GM23338 (cell line): Measurements from ENCODE around the gene MAPK8IP2.

Experiments used
- ETS1 ChIP-seq: IDR thresholded peaks from 2 replicates; pipeline ENCODE4 v1.6.1; 2016; ENCODE audit warnings: antibody characterized with exemption
- EZH2 ChIP-seq: fragments of 200-600 bp; sonication (generic); IDR thresholded peaks from one replicate; pipeline ENCODE4 v1.8.0; 2017; ENCODE audit warnings: antibody characterized with exemption, mild to moderate bottlenecking, low read depth; ENCODE audit not compliant: unreplicated experiment
- JUNB ChIP-seq: IDR thresholded peaks from one replicate; pipeline ENCODE4 v1.6.1; 2016; ENCODE audit warnings: antibody characterized with exemption; ENCODE audit not compliant: unreplicated experiment
- POLR2AphosphoS5 ChIP-seq: IDR thresholded peaks from 2 replicates; pipeline ENCODE4 v1.6.1; 2016; ENCODE audit warnings: antibody characterized with exemption, low read depth
- REST ChIP-seq: IDR thresholded peaks from one replicate; pipeline ENCODE4 v1.6.1; 2018; ENCODE audit warnings: antibody characterized with exemption; ENCODE audit not compliant: unreplicated experiment
- TF ChIP-seq, protein P1 (sequence below), 2 experiments: fragments of 200-600 bp in 1 of 2; sonication (generic) in 1 of 2; conservative IDR thresholded peaks; 2 replicates each; pipeline versions ENCODE4 v1.5.1 to v1.6.1; 2016 to 2017; ENCODE audit warnings: antibody characterized with exemption in 2 of 2, low read depth in 2 of 2, mild to moderate bottlenecking in 2 of 2, moderate library complexity in 1 of 2
- TF ChIP-seq, protein P2 (sequence below): fragments of 250-450 bp; sonication (Bioruptor Pico); IDR thresholded peaks from 2 replicates; pipeline ENCODE4 v1.5.0; 2020; ENCODE audit warnings: mild to moderate bottlenecking, moderate library complexity

DNA sequence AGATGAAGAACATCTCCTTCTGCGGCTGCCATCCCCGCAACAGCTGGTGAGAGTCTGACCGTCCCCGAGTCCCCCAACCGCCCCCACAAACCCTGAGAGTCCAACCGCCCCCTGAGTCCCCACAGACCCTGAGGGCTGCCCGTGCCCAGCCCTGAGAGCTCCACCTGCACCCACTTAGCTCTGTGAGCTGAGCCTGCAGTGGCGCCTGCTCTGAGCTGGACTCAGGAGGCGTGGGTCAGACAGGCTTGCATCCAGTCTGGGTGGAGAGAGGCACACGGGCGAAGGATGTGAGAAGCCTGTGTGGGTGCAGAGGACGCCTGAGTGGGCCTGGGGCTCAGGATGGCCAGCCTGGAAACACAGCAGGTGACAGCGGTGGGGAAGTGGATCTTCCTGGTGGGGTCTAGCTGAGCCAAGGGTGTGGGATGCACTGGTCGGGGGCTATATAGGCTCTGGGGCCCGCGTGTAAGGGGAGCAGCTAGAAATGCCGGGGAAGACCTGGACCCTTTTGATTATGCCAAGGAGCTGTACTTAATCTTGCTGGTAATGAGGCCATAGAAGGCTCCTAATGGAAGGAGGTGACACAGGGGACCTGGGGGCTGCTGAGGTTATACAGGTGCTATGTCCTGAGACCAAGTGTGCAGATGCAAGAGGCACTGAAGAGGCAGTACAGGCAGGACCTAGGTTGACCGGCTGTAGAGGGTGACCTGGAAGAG, 6.5 kb downstream of the MAPK8IP2 start:
- TF ChIP-seq, protein P1, sequence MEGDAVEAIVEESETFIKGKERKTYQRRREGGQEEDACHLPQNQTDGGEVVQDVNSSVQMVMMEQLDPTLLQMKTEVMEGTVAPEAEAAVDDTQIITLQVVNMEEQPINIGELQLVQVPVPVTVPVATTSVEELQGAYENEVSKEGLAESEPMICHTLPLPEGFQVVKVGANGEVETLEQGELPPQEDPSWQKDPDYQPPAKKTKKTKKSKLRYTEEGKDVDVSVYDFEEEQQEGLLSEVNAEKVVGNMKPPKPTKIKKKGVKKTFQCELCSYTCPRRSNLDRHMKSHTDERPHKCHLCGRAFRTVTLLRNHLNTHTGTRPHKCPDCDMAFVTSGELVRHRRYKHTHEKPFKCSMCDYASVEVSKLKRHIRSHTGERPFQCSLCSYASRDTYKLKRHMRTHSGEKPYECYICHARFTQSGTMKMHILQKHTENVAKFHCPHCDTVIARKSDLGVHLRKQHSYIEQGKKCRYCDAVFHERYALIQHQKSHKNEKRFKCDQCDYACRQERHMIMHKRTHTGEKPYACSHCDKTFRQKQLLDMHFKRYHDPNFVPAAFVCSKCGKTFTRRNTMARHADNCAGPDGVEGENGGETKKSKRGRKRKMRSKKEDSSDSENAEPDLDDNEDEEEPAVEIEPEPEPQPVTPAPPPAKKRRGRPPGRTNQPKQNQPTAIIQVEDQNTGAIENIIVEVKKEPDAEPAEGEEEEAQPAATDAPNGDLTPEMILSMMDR (conservative IDR thresholded peaks at IDR 0.05; ENCODE audit: low read depth in 2 of 2): no peak
- TF ChIP-seq JUNB (no peak), POLR2AphosphoS5 (no peak), EZH2 (no peak), REST (no peak), ETS1 (no peak)
- TF ChIP-seq, protein P2, sequence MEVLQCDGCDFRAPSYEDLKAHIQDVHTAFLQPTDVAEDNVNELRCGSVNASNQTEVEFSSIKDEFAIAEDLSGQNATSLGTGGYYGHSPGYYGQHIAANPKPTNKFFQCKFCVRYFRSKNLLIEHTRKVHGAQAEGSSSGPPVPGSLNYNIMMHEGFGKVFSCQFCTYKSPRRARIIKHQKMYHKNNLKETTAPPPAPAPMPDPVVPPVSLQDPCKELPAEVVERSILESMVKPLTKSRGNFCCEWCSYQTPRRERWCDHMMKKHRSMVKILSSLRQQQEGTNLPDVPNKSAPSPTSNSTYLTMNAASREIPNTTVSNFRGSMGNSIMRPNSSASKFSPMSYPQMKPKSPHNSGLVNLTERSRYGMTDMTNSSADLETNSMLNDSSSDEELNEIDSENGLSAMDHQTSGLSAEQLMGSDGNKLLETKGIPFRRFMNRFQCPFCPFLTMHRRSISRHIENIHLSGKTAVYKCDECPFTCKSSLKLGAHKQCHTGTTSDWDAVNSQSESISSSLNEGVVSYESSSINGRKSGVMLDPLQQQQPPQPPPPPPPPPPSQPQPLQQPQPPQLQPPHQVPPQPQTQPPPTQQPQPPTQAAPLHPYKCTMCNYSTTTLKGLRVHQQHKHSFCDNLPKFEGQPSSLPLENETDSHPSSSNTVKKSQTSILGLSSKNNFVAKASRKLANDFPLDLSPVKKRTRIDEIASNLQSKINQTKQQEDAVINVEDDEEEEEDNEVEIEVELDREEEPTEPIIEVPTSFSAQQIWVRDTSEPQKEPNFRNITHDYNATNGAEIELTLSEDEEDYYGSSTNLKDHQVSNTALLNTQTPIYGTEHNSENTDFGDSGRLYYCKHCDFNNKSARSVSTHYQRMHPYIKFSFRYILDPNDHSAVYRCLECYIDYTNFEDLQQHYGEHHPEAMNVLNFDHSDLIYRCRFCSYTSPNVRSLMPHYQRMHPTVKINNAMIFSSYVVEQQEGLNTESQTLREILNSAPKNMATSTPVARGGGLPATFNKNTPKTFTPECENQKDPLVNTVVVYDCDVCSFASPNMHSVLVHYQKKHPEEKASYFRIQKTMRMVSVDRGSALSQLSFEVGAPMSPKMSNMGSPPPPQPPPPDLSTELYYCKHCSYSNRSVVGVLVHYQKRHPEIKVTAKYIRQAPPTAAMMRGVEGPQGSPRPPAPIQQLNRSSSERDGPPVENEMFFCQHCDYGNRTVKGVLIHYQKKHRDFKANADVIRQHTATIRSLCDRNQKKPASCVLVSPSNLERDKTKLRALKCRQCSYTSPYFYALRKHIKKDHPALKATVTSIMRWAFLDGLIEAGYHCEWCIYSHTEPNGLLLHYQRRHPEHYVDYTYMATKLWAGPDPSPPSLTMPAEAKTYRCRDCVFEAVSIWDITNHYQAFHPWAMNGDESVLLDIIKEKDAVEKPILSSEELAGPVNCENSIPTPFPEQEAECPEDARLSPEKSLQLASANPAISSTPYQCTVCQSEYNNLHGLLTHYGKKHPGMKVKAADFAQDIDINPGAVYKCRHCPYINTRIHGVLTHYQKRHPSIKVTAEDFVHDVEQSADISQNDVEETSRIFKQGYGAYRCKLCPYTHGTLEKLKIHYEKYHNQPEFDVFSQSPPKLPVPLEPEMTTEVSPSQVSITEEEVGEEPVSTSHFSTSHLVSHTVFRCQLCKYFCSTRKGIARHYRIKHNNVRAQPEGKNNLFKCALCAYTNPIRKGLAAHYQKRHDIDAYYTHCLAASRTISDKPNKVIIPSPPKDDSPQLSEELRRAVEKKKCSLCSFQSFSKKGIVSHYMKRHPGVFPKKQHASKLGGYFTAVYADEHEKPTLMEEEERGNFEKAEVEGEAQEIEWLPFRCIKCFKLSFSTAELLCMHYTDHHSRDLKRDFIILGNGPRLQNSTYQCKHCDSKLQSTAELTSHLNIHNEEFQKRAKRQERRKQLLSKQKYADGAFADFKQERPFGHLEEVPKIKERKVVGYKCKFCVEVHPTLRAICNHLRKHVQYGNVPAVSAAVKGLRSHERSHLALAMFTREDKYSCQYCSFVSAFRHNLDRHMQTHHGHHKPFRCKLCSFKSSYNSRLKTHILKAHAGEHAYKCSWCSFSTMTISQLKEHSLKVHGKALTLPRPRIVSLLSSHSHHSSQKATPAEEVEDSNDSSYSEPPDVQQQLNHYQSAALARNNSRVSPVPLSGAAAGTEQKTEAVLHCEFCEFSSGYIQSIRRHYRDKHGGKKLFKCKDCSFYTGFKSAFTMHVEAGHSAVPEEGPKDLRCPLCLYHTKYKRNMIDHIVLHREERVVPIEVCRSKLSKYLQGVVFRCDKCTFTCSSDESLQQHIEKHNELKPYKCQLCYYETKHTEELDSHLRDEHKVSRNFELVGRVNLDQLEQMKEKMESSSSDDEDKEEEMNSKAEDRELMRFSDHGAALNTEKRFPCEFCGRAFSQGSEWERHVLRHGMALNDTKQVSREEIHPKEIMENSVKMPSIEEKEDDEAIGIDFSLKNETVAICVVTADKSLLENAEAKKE: no peak
